Measurements from ENCODE around the gene IFT122. TPM values are rescaled to one million over a fixed set of nuclear protein-coding genes. Genes with fewer than 3 reads are reported as not detected.
A peak's percentile ranks its signal among the peaks of the same experiment; 100 is the strongest.

The IFT122 gene
- total and polyA plus RNA-seq, 2 donors (not counting 3 experiments of a cell fraction or from before 2014, with no cell fraction given): 38.4 to 41.7 TPM

GRCh38 chr3:129485721-129486663, 46.0 kb downstream of the IFT122 start:
- H3K4me3 ChIP-seq (replicated peaks in 1 of 3; ENCODE audit: insufficient read depth in 1 of 3, low read depth in 1 of 3, low read length in 3 of 3): no peak overlapping the region
- no peaks in the 10 kb centered on the region for H4K20me1 ChIP-seq (replicated peaks; ENCODE audit: control insufficient read depth, extremely low read depth, insufficient read depth, low read length)

More at GRCh38 chr3:129485721-129486663, 46.0 kb downstream of the IFT122 start:
- H3K9me3 ChIP-seq (replicated peaks; ENCODE audit: control insufficient read depth, insufficient read depth, low read length): no peaks in the 10 kb centered on the region
- no TSS peak for BruUV-seq (replicated peaks)
- intact Hi-C loops (cut with micrococcal nuclease) (no loop called here), dilution Hi-C loops (cut with MboI; ENCODE audit: extremely low pct_ligation_motif_present, low sequenced_read_pairs) (no loop called here)
- no peak overlapping the region for H3K9ac ChIP-seq (replicated peaks; ENCODE audit: extremely low read depth, insufficient read depth, low read length)
- H3K36me3 ChIP-seq (ENCODE audit: control insufficient read depth in 2 of 2, extremely low read depth in 1 of 2, insufficient read depth in 2 of 2, low read length in 2 of 2): peaks cover 0 to 4% of the 10 kb centered on the region in 2 experiments
- ChIA-PET CTCF (interaction anchor here (1.7 to 3.4 kb wide), 2 partner anchors 11 to 103 kb away, joined by 5 to 23 read pairs; no protein-coding TSS in a partner anchor), POLR2A (no interaction called here)
- H3K9me1 ChIP-seq (replicated peaks; ENCODE audit: control insufficient read depth, extremely low read depth, insufficient read depth, low read length): no peaks in the 10 kb centered on the region
- TF ChIP-seq MYC (IDR thresholded peaks at IDR 0.05; ENCODE audit: low read depth, low read length): no peak
- TF ChIP-seq FOS (IDR thresholded peaks at IDR 0.05; ENCODE audit: borderline replicate concordance, insufficient read depth, low read length): no peak
- TF ChIP-seq POLR2A (IDR thresholded peaks at IDR 0.05; ENCODE audit: low read depth, low read length): no peak
- TF ChIP-seq MAX (IDR thresholded peaks at IDR 0.05; ENCODE audit: insufficient read depth, insufficient read length): no peak
- TF ChIP-seq GATA2 (IDR thresholded peaks at IDR 0.05; ENCODE audit: insufficient read depth, insufficient read length, low read depth, low read length): no peak
- TF ChIP-seq CTCF (IDR thresholded peaks at IDR 0.05; ENCODE audit: extremely low read depth in 1 of 2, insufficient read depth in 1 of 2, low read depth in 1 of 2, low read length in 2 of 2): no peak
- TF ChIP-seq JUN (IDR thresholded peaks at IDR 0.05; ENCODE audit: borderline replicate concordance, insufficient read depth, insufficient read length, low read depth): no peak
- TF ChIP-seq POLR2AphosphoS5 (IDR thresholded peaks at IDR 0.05; ENCODE audit: insufficient read depth, low read depth, low read length): no peak
- TF ChIP-seq EZH2 (IDR thresholded peaks at IDR 0.05; ENCODE audit: borderline replicate concordance, low read depth, low read length, severe bottlenecking): no peak
- H3K79me2 ChIP-seq (ENCODE audit: control insufficient read depth, insufficient read depth, low read length): no peaks in the 10 kb centered on the region
- peaks cover 18% of the 10 kb centered on the region for H3K4me1 ChIP-seq (ENCODE audit: control insufficient read depth, extremely low read depth, insufficient read depth, low read length)
- DNase-seq (ENCODE audit: low read depth, low spot score) (peak; percentile 25), FAIRE-seq (no peak)
- no peak overlapping the region for H3K4me2 ChIP-seq (ENCODE audit: insufficient read depth, low read length)
- no peaks in the 10 kb centered on the region for H3K27me3 ChIP-seq (ENCODE audit: control insufficient read depth in 2 of 2, insufficient read depth in 2 of 2, low read length in 2 of 2)
- H3K27ac ChIP-seq (ENCODE audit: insufficient read depth, low read depth, low read length): no peak overlapping the region
- no peak overlapping the region for H2AFZ ChIP-seq (ENCODE audit: low read depth, low read length)

Data from endothelial cell of umbilical vein (primary cell).